KBM-7 (cell line): Measurements from ENCODE around the gene CADM1.

Experiments used
- DNase-seq: peaks from one replicate; pipeline ENCODE4 v3.0.0-alpha.2; 2015
- in situ Hi-C: fragments of 300-500 bp; cut with MboI; formaldehyde crosslinking; loops from 2 replicates; pipeline ENCODE4 v1.14.3; 2020; ENCODE audit warnings: low sequenced_read_pairs, low pct_unique_long_range_greater_than_20kb, mixed read lengths

Gene CADM1

GRCh38 chr11:115208808-115209259 lies 295.4 kb downstream of the CADM1 start:
- in situ Hi-C loops = no loop called here

GRCh38 chr11:115207916-115208315 lies 296.3 kb downstream of the CADM1 start:
- in situ Hi-C loops = no loop called here
- DNase-seq = no peak

More at GRCh38 chr11:115208808-115209259, 295.4 kb downstream of the CADM1 start:
- no peak for DNase-seq

- DNase-seq = no peak
- in situ Hi-C loops = no loop called here
These were observed 297.0 kb downstream of the CADM1 start for GRCh38 chr11:115207166-115207591.

- in situ Hi-C loops = no loop called here
- no peak for DNase-seq
These were observed 297.7 kb downstream of the CADM1 start for GRCh38 chr11:115206365-115207022.

- in situ Hi-C loops = no loop called here
- no peak for DNase-seq
These were observed 301.2 kb downstream of the CADM1 start for GRCh38 chr11:115202900-115203552.

- in situ Hi-C loops = no loop called here
- DNase-seq = no peak
These were observed 302.1 kb downstream of the CADM1 start for GRCh38 chr11:115202074-115202473.

GRCh38 chr11:115201111-115201792 lies 303.0 kb downstream of the CADM1 start:
- in situ Hi-C loops = no loop called here
- no peak for DNase-seq

GRCh38 chr11:115199481-115200069 lies 304.6 kb downstream of the CADM1 start:
- no peak for DNase-seq
- in situ Hi-C loops = no loop called here

- DNase-seq = no peak
- in situ Hi-C loops = no loop called here
These were observed 305.9 kb downstream of the CADM1 start for GRCh38 chr11:115198321-115198741.

- DNase-seq = no peak
- in situ Hi-C loops = no loop called here
These were observed 306.8 kb downstream of the CADM1 start for GRCh38 chr11:115197433-115197832.

GRCh38 chr11:115197031-115197430 lies 307.2 kb downstream of the CADM1 start:
- no peak for DNase-seq
- in situ Hi-C loops = no loop called here

GRCh38 chr11:115194802-115195110 lies 309.5 kb downstream of the CADM1 start:
- DNase-seq = no peak
- in situ Hi-C loops = no loop called here

GRCh38 chr11:115193914-115194801 lies 310.1 kb downstream of the CADM1 start:
- in situ Hi-C loops = no loop called here
- no peak for DNase-seq

GRCh38 chr11:115191761-115192160 lies 312.5 kb downstream of the CADM1 start:
- DNase-seq = no peak

GRCh38 chr11:115190196-115190595 lies 314.0 kb downstream of the CADM1 start:
- DNase-seq = no peak

More at GRCh38 chr11:115191761-115192160, 312.5 kb downstream of the CADM1 start:
- in situ Hi-C loops = no loop called here

GRCh38 chr11:115188898-115189278 lies 315.3 kb downstream of the CADM1 start:
- DNase-seq = no peak
- in situ Hi-C loops = no loop called here

More at GRCh38 chr11:115190196-115190595, 314.0 kb downstream of the CADM1 start:
- in situ Hi-C loops = no loop called here

GRCh38 chr11:115188188-115188897 lies 315.9 kb downstream of the CADM1 start:
- in situ Hi-C loops = no loop called here
- DNase-seq = no peak

- DNase-seq = no peak
- in situ Hi-C loops = no loop called here
These were observed 318.3 kb downstream of the CADM1 start for GRCh38 chr11:115185931-115186330.
